Superior temporal gyrus (tissue), 1 donor: ENCODE results near the gene NOS1AP.

ENCODE experiments used
- DNase-seq: peaks from one replicate; pipeline ENCODE4 v3.0.0-alpha.2; 2016; ENCODE audit errors: extremely low spot score

Gene NOS1AP

GRCh38 chr1:162250004-162250730 is 180.7 kb downstream of the NOS1AP start:
- no peak for DNase-seq

- DNase-seq: no peak
Measured at GRCh38 chr1:162251102-162251501, 181.6 kb downstream of the NOS1AP start.

- DNase-seq: no peak
Measured at GRCh38 chr1:162252214-162252613, 182.7 kb downstream of the NOS1AP start.

- DNase-seq: no peak
Measured at GRCh38 chr1:162253790-162254189, 184.3 kb downstream of the NOS1AP start.

- DNase-seq: no peak
Measured at GRCh38 chr1:162256287-162256686, 186.8 kb downstream of the NOS1AP start.

- no peak for DNase-seq
Measured at GRCh38 chr1:162258394-162258793, 188.9 kb downstream of the NOS1AP start.

GRCh38 chr1:162259894-162260455 is 190.5 kb downstream of the NOS1AP start:
- no peak for DNase-seq

- DNase-seq: no peak
Measured at GRCh38 chr1:162264108-162264507, 194.6 kb downstream of the NOS1AP start.

- no peak for DNase-seq
Measured at GRCh38 chr1:162265983-162266382, 196.5 kb downstream of the NOS1AP start.

GRCh38 chr1:162270016-162270770 is 200.7 kb downstream of the NOS1AP start:
- DNase-seq: no peak

GRCh38 chr1:162271972-162272371 is 202.5 kb downstream of the NOS1AP start:
- no peak for DNase-seq

GRCh38 chr1:162272419-162272818 is 202.9 kb downstream of the NOS1AP start:
- DNase-seq: no peak

GRCh38 chr1:162275622-162276175 is 206.2 kb downstream of the NOS1AP start:
- DNase-seq: no peak

- peak; percentile 78 for DNase-seq
Measured at GRCh38 chr1:162276493-162276892, 207.0 kb downstream of the NOS1AP start.

- no peak for DNase-seq
Measured at GRCh38 chr1:162279136-162279498, 209.6 kb downstream of the NOS1AP start.

- DNase-seq: peak; percentile 46
Measured at GRCh38 chr1:162281426-162281825, 211.9 kb downstream of the NOS1AP start.

GRCh38 chr1:162283657-162284056 is 214.2 kb downstream of the NOS1AP start:
- DNase-seq: no peak

GRCh38 chr1:162284206-162284955 is 214.9 kb downstream of the NOS1AP start:
- no peak for DNase-seq

- DNase-seq: no peak
Measured at GRCh38 chr1:162285149-162285561, 215.7 kb downstream of the NOS1AP start.

GRCh38 chr1:162291000-162291399 is 221.5 kb downstream of the NOS1AP start:
- no peak for DNase-seq

- DNase-seq: no peak
Measured at GRCh38 chr1:162292422-162292849, 222.9 kb downstream of the NOS1AP start.
